GM23338 (cell line): ENCODE results near the gene XRN2. TPM values are rescaled to one million over a fixed set of nuclear protein-coding genes. Genes with fewer than 3 reads are reported as not detected.
"Not testable (repeated sequence)": the region's sequence is repeated elsewhere in the genome, so short reads cannot be mapped to it uniquely, and the experiment has no call there.

ENCODE experiments used
- ATAC-seq: fragments of 200-7000 bp; cut with Tn5 transposase; 3 replicates; pipeline ENCODE4 v1.9.1; 2020
- DNase-seq: peaks from one replicate; pipeline ENCODE4 v3.0.0-alpha.2; 2015; ENCODE audit warnings: low spot score
- H2AFZ ChIP-seq: fragments of 200-600 bp; sonication (generic); 2 replicates; pipeline ENCODE4 v1.8.0; 2016; ENCODE audit warnings: antibody characterized with exemption, mild to moderate bottlenecking, moderate library complexity
- H3F3A ChIP-seq: fragments of 200-600 bp; sonication (generic); replicated peaks from 2 replicates; pipeline ENCODE4 v1.8.0; 2017; ENCODE audit warnings: antibody characterized with exemption, mixed run types, low read depth
- H3K27ac ChIP-seq: fragments of 200-600 bp; sonication (generic); 2 replicates; pipeline ENCODE4 v1.6.1; 2016; ENCODE audit warnings: low read depth
- H3K27me3 ChIP-seq: fragments of 200-600 bp; sonication (generic); 2 replicates; pipeline ENCODE4 v1.8.0; 2016; ENCODE audit warnings: mild to moderate bottlenecking, mixed run types, moderate library complexity; ENCODE audit not compliant: insufficient read depth
- H3K36me3 ChIP-seq: fragments of 200-600 bp; sonication (generic); 2 replicates; pipeline ENCODE4 v1.8.0; 2016; ENCODE audit warnings: mild to moderate bottlenecking; ENCODE audit not compliant: insufficient read depth
- H3K4me1 ChIP-seq: fragments of 200-600 bp; sonication (generic); 2 replicates; pipeline ENCODE4 v1.8.0; 2016; ENCODE audit warnings: mild to moderate bottlenecking, moderate library complexity; ENCODE audit not compliant: insufficient read depth
- H3K4me2 ChIP-seq: fragments of 200-600 bp; sonication (generic); 2 replicates; pipeline ENCODE4 v1.7.1; 2017; ENCODE audit warnings: mixed run types
- H3K4me3 ChIP-seq: fragments of 200-600 bp; sonication (generic); 2 replicates; pipeline ENCODE4 v1.6.1; 2016; ENCODE audit warnings: mixed run types
- H3K79me2 ChIP-seq: fragments of 200-600 bp; sonication (generic); replicated peaks from 2 replicates; pipeline ENCODE4 v1.8.0; 2017; ENCODE audit warnings: mild to moderate bottlenecking; ENCODE audit not compliant: insufficient read depth
- H3K9me2 ChIP-seq: fragments of 200-600 bp; sonication (generic); 2 replicates; pipeline ENCODE4 v1.8.0; 2017; ENCODE audit not compliant: insufficient read depth
- H4K20me1 ChIP-seq: fragments of 200-600 bp; sonication (generic); replicated peaks from 2 replicates; pipeline ENCODE4 v1.8.0; 2017; ENCODE audit warnings: mild to moderate bottlenecking; ENCODE audit not compliant: insufficient read depth
- H3K27ac Mint-ChIP-seq: 2 replicates; pipeline ENCODE4 v1.8.0; 2020; ENCODE audit warnings: inconsistent platforms, mild to moderate bottlenecking, moderate library complexity, mixed read lengths
- H3K27me3 Mint-ChIP-seq: 3 replicates; pipeline ENCODE4 v1.8.0; 2022; ENCODE audit warnings: low read depth, mild to moderate bottlenecking, moderate library complexity, mixed read lengths, inconsistent platforms; ENCODE audit not compliant: insufficient read depth, poor library complexity
- H3K36me3 Mint-ChIP-seq: 3 replicates; pipeline ENCODE4 v1.8.0; 2021; ENCODE audit warnings: low read depth, mild to moderate bottlenecking, inconsistent platforms, moderate library complexity, mixed read lengths
- H3K4me1 Mint-ChIP-seq: 3 replicates; pipeline ENCODE4 v1.8.0; 2020; ENCODE audit warnings: mild to moderate bottlenecking, inconsistent platforms, mixed read lengths
- H3K4me3 Mint-ChIP-seq: 3 replicates; pipeline ENCODE4 v1.8.0; 2021; ENCODE audit warnings: moderate library complexity, mild to moderate bottlenecking, inconsistent platforms, mixed read lengths
- H3K9me3 Mint-ChIP-seq: 3 replicates; pipeline ENCODE4 v1.8.0; 2020; ENCODE audit warnings: moderate library complexity, mild to moderate bottlenecking, inconsistent platforms, mixed read lengths
- ZNF114 ChIP-seq: fragments of 250-450 bp; sonication (Bioruptor Pico); IDR thresholded peaks from 2 replicates; pipeline ENCODE4 v1.5.0; 2020; ENCODE audit warnings: mild to moderate bottlenecking, moderate library complexity
- ZNF331 ChIP-seq: fragments of 250-450 bp; sonication (Bioruptor Pico); IDR thresholded peaks from 2 replicates; pipeline ENCODE4 v1.5.0; 2020; ENCODE audit warnings: low read depth, mild to moderate bottlenecking, moderate library complexity
- polyA plus RNA-seq: library from polyadenylated mRNA; unstranded; fragments of >200 nt; fragmentation: Nextera tagmentation; extraction: Ambion mirVana; gene quantifications from 2 replicates; pipeline ENCODE4 v1.2.1, GENCODE V29; 2016
- total RNA-seq: library from RNA; depleted of rRNA; stranded (reverse); fragments of >200 nt; shearing (Covaris generic); gene quantifications from 2 replicates; pipeline ENCODE4 v1.2.3, GENCODE V29; 2014
- TF ChIP-seq, protein P1 (sequence below), 2 experiments: fragments of 200-600 bp in 1 of 2; sonication (generic) in 1 of 2; conservative IDR thresholded peaks; 2 replicates each; pipeline versions ENCODE4 v1.5.1 to v1.6.1; 2016 to 2017; ENCODE audit warnings: antibody characterized with exemption in 2 of 2, low read depth in 2 of 2, mild to moderate bottlenecking in 2 of 2, moderate library complexity in 1 of 2

Gene XRN2
- total and polyA plus RNA-seq, 2 experiments from 2014 or later = 113 to 150 TPM

DNA sequence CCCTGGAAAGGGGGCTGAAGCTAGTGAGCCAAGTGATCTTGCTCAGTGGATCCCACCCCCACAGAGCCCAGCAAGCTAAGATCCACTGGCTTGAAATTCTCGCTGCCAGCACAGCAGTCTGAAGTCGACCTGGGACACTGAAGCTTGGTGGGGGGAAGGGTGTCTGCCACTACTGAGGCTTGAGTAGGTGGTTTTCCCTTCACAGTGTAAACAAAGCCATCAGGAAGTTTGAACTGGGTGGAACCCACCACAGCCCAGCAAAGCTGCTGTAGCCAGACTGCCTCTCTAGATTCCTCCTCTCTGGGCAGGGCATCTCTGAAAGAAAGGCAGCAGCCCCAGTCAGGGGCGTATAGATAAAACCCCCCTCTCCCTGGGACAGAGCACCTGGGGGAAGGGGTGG, 110.9 kb downstream of the XRN2 start:
- not testable (repeated sequence) for H3K4me1 Mint-ChIP-seq, H3K4me1 ChIP-seq, H3K9me2 ChIP-seq, H3K4me3 Mint-ChIP-seq, ATAC-seq, H3K27ac Mint-ChIP-seq, H4K20me1 ChIP-seq, H3K4me3 ChIP-seq, H3F3A ChIP-seq, H3K79me2 ChIP-seq, H2AFZ ChIP-seq, H3K36me3 Mint-ChIP-seq, H3K27me3 ChIP-seq, H3K27ac ChIP-seq, H3K9me3 Mint-ChIP-seq, H3K36me3 ChIP-seq, DNase-seq, H3K4me2 ChIP-seq, H3K27me3 Mint-ChIP-seq

DNA sequence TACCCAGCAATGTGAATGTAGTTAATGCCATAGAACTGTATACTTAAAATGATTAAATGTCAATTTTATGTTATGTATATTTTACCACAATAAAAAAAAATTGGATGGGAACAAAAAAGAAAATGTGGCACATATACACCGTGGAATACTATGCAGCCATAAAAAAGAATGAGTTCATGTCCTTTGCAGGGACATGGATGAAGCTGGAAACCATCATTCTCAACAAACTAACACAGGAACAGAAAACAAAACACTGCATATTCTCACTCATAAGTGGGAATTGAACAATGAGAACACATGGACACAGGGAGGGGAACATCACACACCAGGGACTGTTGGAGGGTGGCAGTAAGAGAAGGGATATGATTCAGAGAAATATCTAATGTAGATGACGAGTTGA, 116.0 kb downstream of the XRN2 start:
- ATAC-seq, H3K79me2 ChIP-seq, H2AFZ ChIP-seq, H3K27ac Mint-ChIP-seq, H3K9me3 Mint-ChIP-seq, H3K4me1 ChIP-seq, DNase-seq, H3K4me2 ChIP-seq, H3K27me3 ChIP-seq, H3K27me3 Mint-ChIP-seq, H3K36me3 ChIP-seq, H3F3A ChIP-seq, H3K4me1 Mint-ChIP-seq, H3K9me2 ChIP-seq, H3K36me3 Mint-ChIP-seq, H4K20me1 ChIP-seq, H3K4me3 Mint-ChIP-seq, H3K4me3 ChIP-seq, H3K27ac ChIP-seq: not testable (repeated sequence)

DNA sequence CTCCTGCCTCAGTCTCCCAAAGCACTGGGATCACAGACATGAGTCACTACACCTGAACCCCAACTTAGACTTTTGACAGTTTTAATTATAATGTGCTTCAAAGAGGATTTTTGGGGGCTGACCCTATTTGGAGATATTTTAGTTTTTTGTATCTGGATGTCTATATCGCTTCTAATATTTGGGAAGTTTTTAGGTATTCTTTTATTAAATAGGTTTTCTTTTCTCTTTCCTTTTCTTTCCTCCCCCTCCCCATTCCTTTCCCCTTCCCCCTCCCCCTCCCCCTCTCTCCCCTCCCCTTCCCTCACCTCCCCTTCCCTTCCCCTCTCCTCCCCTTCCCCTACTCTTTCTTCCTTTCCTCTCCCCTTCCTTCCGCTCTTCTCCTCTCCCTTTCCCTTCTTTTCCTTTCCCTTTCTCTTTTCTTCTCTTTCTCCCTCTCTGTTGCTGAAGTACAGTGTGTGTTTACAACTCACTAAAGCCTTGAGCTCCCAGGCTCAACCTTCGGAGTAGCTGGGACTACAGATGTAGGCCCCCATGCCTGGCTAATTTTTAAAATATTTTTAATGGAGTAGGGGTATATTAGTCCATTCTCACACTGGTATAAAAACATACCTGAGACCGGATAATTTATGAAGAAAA, 118.6 kb downstream of the XRN2 start:
- TF ChIP-seq, protein P1, sequence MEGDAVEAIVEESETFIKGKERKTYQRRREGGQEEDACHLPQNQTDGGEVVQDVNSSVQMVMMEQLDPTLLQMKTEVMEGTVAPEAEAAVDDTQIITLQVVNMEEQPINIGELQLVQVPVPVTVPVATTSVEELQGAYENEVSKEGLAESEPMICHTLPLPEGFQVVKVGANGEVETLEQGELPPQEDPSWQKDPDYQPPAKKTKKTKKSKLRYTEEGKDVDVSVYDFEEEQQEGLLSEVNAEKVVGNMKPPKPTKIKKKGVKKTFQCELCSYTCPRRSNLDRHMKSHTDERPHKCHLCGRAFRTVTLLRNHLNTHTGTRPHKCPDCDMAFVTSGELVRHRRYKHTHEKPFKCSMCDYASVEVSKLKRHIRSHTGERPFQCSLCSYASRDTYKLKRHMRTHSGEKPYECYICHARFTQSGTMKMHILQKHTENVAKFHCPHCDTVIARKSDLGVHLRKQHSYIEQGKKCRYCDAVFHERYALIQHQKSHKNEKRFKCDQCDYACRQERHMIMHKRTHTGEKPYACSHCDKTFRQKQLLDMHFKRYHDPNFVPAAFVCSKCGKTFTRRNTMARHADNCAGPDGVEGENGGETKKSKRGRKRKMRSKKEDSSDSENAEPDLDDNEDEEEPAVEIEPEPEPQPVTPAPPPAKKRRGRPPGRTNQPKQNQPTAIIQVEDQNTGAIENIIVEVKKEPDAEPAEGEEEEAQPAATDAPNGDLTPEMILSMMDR (conservative IDR thresholded peaks at IDR 0.05; ENCODE audit: low read depth in 2 of 2) = no peak
- no peak for TF ChIP-seq ZNF114 (CRISPR knock-in tag)
- TF ChIP-seq ZNF331 (CRISPR knock-in tag) = no peak
- H3K36me3 Mint-ChIP-seq = peaks cover 2% of the 10 kb centered on the region; the same call in 1 of the 3 replicates
- H3K4me1 ChIP-seq = no peaks in the 10 kb centered on the region
- no peak overlapping the region for H3K4me3 Mint-ChIP-seq
- no peak overlapping the region for H3K4me2 ChIP-seq
- no peaks in the 10 kb centered on the region for H3K4me1 Mint-ChIP-seq
- no peaks in the 10 kb centered on the region for H3K79me2 ChIP-seq
- ATAC-seq = no peak
- H3K9me3 Mint-ChIP-seq = peaks cover 16% of the 10 kb centered on the region
- DNase-seq = no peak
- H3K27ac Mint-ChIP-seq = no peak overlapping the region
- no peaks in the 10 kb centered on the region; the same call in 1 of the 2 replicates for H3K9me2 ChIP-seq
- no peak overlapping the region for H3K4me3 ChIP-seq
- H3K27ac ChIP-seq = no peak overlapping the region
- H4K20me1 ChIP-seq = no peaks in the 10 kb centered on the region
- H3F3A ChIP-seq = no peaks in the 10 kb centered on the region
- H3K27me3 Mint-ChIP-seq = no peaks in the 10 kb centered on the region
- H3K27me3 ChIP-seq = no peaks in the 10 kb centered on the region
- H2AFZ ChIP-seq = no peak overlapping the region
- H3K36me3 ChIP-seq = peaks cover 2% of the 10 kb centered on the region; the same call in 1 of the 2 replicates

DNA sequence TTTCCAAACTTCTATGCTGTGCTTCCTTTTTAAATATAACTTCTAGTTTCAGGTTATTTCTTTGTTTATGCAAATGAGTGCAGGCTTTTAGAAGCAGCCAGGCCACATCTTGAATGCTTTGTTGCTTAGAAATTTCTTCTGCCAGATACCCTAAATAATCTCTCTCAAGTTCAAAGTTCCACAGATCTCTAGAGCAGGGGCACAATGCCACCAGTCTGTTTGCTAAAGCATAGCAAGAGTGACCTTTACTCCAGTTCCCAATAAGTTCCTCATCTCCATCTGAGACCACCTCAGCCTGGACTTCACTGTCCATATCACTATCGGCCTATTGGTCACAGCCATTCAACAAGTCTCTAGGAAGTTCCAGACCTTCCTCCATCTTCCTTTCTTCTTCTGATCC, 120.6 kb downstream of the XRN2 start:
- H3K36me3 Mint-ChIP-seq, H4K20me1 ChIP-seq, H3K4me3 Mint-ChIP-seq, ATAC-seq, H3K4me3 ChIP-seq, H3F3A ChIP-seq, H3K27me3 Mint-ChIP-seq, H3K27ac Mint-ChIP-seq, H3K4me1 Mint-ChIP-seq, H3K27ac ChIP-seq, H3K4me1 ChIP-seq, H2AFZ ChIP-seq, DNase-seq, H3K79me2 ChIP-seq, H3K27me3 ChIP-seq, H3K36me3 ChIP-seq, H3K9me2 ChIP-seq, H3K4me2 ChIP-seq: not testable (repeated sequence)
- H3K9me3 Mint-ChIP-seq = peaks cover 16% of the 10 kb centered on the region
